HepG2 (cell line): ENCODE data around the gene DHX34. TPM values are rescaled to one million over a fixed set of nuclear protein-coding genes. Genes with fewer than 3 reads are reported as not detected.

Experiments used
- CEBPG ChIP-seq: IDR thresholded peaks from 2 replicates; pipeline ENCODE4 v1.6.1; 2016
- DMAP1 ChIP-seq: IDR thresholded peaks from 2 replicates; pipeline ENCODE4 v1.6.1; 2016
- ERF ChIP-seq: IDR thresholded peaks from 2 replicates; pipeline ENCODE4 v1.6.1; 2018; ENCODE audit warnings: missing biosample characterization, missing genetic modification reagents
- ESRRA ChIP-seq: sonication (generic); formaldehyde crosslinking; IDR thresholded peaks from 2 replicates; pipeline ENCODE4 v1.5.1; 2020; ENCODE audit warnings: mild to moderate bottlenecking, low read depth, missing genetic modification reagents
- FOXC1 ChIP-seq: sonication (generic); formaldehyde crosslinking; IDR thresholded peaks from 2 replicates; pipeline ENCODE4 v1.8.0; 2022; ENCODE audit warnings: mild to moderate bottlenecking, missing genetic modification reagents, borderline replicate concordance
- FOXK1 ChIP-seq: sonication (generic); formaldehyde crosslinking; IDR thresholded peaks from 2 replicates; pipeline ENCODE4 v1.4.0; 2020; ENCODE audit warnings: low read depth, missing genetic modification reagents, borderline replicate concordance
- FOXP4 ChIP-seq: sonication (generic); formaldehyde crosslinking; IDR thresholded peaks from 2 replicates; pipeline ENCODE4 v1.4.0; 2020; ENCODE audit warnings: missing genetic modification reagents
- ISL2 ChIP-seq: sonication (generic); formaldehyde crosslinking; IDR thresholded peaks from 2 replicates; pipeline ENCODE4 v1.5.0; 2020; ENCODE audit warnings: missing genetic modification reagents
- KDM1A ChIP-seq: IDR thresholded peaks from 2 replicates; pipeline ENCODE4 v1.6.1; 2016; ENCODE audit warnings: missing compliant biosample characterization
- NCOA2 ChIP-seq: sonication (generic); formaldehyde crosslinking; IDR thresholded peaks from 2 replicates; pipeline ENCODE4 v1.8.0; 2022; ENCODE audit warnings: inconsistent platforms
- RXRA ChIP-seq: sonication (generic); formaldehyde crosslinking; IDR thresholded peaks from 2 replicates; pipeline ENCODE4 v1.5.1; 2020; ENCODE audit warnings: missing genetic modification reagents
- SAP130 ChIP-seq: IDR thresholded peaks from 2 replicates; pipeline ENCODE4 v1.6.1; 2016; ENCODE audit warnings: low read depth
- STAG1 ChIP-seq: sonication (generic); formaldehyde crosslinking; IDR thresholded peaks from 2 replicates; pipeline ENCODE4 v1.4.0; 2020; ENCODE audit warnings: missing genetic modification reagents
- TAF1 ChIP-seq: sonication (generic); formaldehyde crosslinking; IDR thresholded peaks from 2 replicates; pipeline ENCODE4 v1.4.0; 2020; ENCODE audit warnings: missing genetic modification reagents
- TBP ChIP-seq: sonication (generic); formaldehyde crosslinking; IDR thresholded peaks from 2 replicates; pipeline ENCODE4 v1.5.0; 2020; ENCODE audit warnings: missing genetic modification reagents
- UBTF ChIP-seq: sonication (generic); formaldehyde crosslinking; IDR thresholded peaks from 2 replicates; pipeline ENCODE4 v1.4.0; 2020; ENCODE audit warnings: mild to moderate bottlenecking, missing genetic modification reagents
- ZC3H13 ChIP-seq: sonication (generic); formaldehyde crosslinking; IDR thresholded peaks from 2 replicates; pipeline ENCODE4 v1.8.1; 2023; ENCODE audit warnings: mild to moderate bottlenecking, missing genetic modification reagents, moderate library complexity
- ZNF101 ChIP-seq: sonication (generic); formaldehyde crosslinking; IDR thresholded peaks from 2 replicates; pipeline ENCODE4 v1.4.0; 2020; ENCODE audit warnings: mild to moderate bottlenecking, low read depth, missing genetic modification reagents, borderline replicate concordance
- ZNF17 ChIP-seq: sonication (generic); formaldehyde crosslinking; IDR thresholded peaks from 2 replicates; pipeline ENCODE4 v1.5.0; 2020; ENCODE audit warnings: mild to moderate bottlenecking, missing genetic modification reagents
- ZNF224 ChIP-seq: sonication (generic); formaldehyde crosslinking; IDR thresholded peaks from 2 replicates; pipeline ENCODE4 v1.5.0; 2020; ENCODE audit warnings: mild to moderate bottlenecking, missing genetic modification reagents
- ZNF235 ChIP-seq: sonication (generic); formaldehyde crosslinking; IDR thresholded peaks from 2 replicates; pipeline ENCODE4 v1.8.1; 2023; ENCODE audit warnings: mild to moderate bottlenecking, missing genetic modification reagents, borderline replicate concordance
- ZNF280D ChIP-seq: sonication (generic); formaldehyde crosslinking; IDR thresholded peaks from 2 replicates; pipeline ENCODE4 v1.5.1; 2020; ENCODE audit warnings: mild to moderate bottlenecking, missing genetic modification reagents
- ZNF343 ChIP-seq: sonication (generic); formaldehyde crosslinking; IDR thresholded peaks from 2 replicates; pipeline ENCODE4 v1.4.0; 2020; ENCODE audit warnings: mild to moderate bottlenecking, missing genetic modification reagents
- ZNF562 ChIP-seq: sonication (generic); formaldehyde crosslinking; IDR thresholded peaks from 2 replicates; pipeline ENCODE4 v1.8.0; 2022; ENCODE audit warnings: missing genetic modification reagents, borderline replicate concordance
- polyA plus RNA-seq, 8 experiments: library from polyadenylated mRNA; depleted of rRNA in 3 of 8; stranded (reverse) in 7 of 8; unstranded in 1 of 8; fragments of >200 nt; fragmentation: Illumina TruSeq in 4 of 8; extraction: Trizol in 4 of 8; gene quantifications; 2 replicates each; pipeline versions ENCODE4 v1.2.1 to v1.2.3, GENCODE V29; 2011 to 2016; ENCODE audit warnings: low read depth in 4 of 8, missing spikeins in 1 of 8, mixed read lengths in 1 of 8; ENCODE audit not compliant: insufficient read depth in 1 of 8
- total RNA-seq, 5 experiments: library from RNA; depleted of rRNA; stranded (reverse); fragments of >200 nt; fragmentation: Illumina TruSeq; extraction: Trizol; gene quantifications; 2 replicates each; pipeline ENCODE4 v1.2.3, GENCODE V29; 2016; ENCODE audit warnings: low read depth in 1 of 5
- TF ChIP-seq, protein P1 (sequence below), 2 experiments: fragments of 450-650 bp in 1 of 2; sonication (generic) in 1 of 2; formaldehyde crosslinking; IDR thresholded peaks; 2 replicates each; pipeline versions ENCODE4 v1.5.0 to v1.8.0; 2020 to 2022; ENCODE audit warnings: mild to moderate bottlenecking in 1 of 2, missing genetic modification reagents in 1 of 2

DHX34 gene
- total and polyA plus RNA-seq, 2 of the 13 experiments (the other 11 are each of a cell fraction or from before 2014, with no cell fraction given): 9.2 to 12.0 TPM

- TF ChIP-seq, protein P1, sequence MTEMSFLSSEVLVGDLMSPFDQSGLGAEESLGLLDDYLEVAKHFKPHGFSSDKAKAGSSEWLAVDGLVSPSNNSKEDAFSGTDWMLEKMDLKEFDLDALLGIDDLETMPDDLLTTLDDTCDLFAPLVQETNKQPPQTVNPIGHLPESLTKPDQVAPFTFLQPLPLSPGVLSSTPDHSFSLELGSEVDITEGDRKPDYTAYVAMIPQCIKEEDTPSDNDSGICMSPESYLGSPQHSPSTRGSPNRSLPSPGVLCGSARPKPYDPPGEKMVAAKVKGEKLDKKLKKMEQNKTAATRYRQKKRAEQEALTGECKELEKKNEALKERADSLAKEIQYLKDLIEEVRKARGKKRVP (CRISPR knock-in tag; IDR thresholded peaks at IDR 0.05): peak in 1 of 2 experiments; percentile 81; a peak in 2 of 4 replicates
- TF ChIP-seq UBTF: peak; percentile 53; the same call in 1 of the 2 replicates
- TF ChIP-seq ZNF562: no peak
- peak; percentile 46; the same call in 1 of the 2 replicates for TF ChIP-seq STAG1 (CRISPR knock-in tag)
- TF ChIP-seq ZNF17 (CRISPR knock-in tag): no peak
- peak; percentile 80 for TF ChIP-seq SAP130
- TF ChIP-seq ZNF343 (CRISPR knock-in tag): 0 out of 2 replicates have a peak, but pooled peaks have one; percentile 32
- peak; percentile 31; the same call in 1 of the 2 replicates for TF ChIP-seq FOXK1
- no peak for TF ChIP-seq TBP (CRISPR knock-in tag)
- TF ChIP-seq NCOA2: peak; percentile 55
- TF ChIP-seq ZNF280D (CRISPR knock-in tag): no peak
- no peak for TF ChIP-seq TAF1 (CRISPR knock-in tag)
- no peak for TF ChIP-seq ZNF235 (CRISPR knock-in tag)
- TF ChIP-seq ZNF224: peak; percentile 71; the same call in 1 of the 2 replicates
- TF ChIP-seq KDM1A: peak; percentile 62
- TF ChIP-seq ZNF101 (CRISPR knock-in tag): no peak
- peak; percentile 98 for TF ChIP-seq ZC3H13 (CRISPR knock-in tag)
- 0 out of 2 replicates have a peak, but pooled peaks have one; percentile 32 for TF ChIP-seq ESRRA (CRISPR knock-in tag)
- peak; percentile 78 for TF ChIP-seq CEBPG (CRISPR knock-in tag)
- peak; percentile 61; the same call in 1 of the 2 replicates for TF ChIP-seq ERF (CRISPR knock-in tag)
- peak; percentile 73 for TF ChIP-seq RXRA (CRISPR knock-in tag)
- peak; percentile 51; the same call in 1 of the 2 replicates for TF ChIP-seq ISL2
- peak; percentile 54 for TF ChIP-seq FOXP4 (CRISPR knock-in tag)
- peak; percentile 41; the same call in 1 of the 2 replicates for TF ChIP-seq FOXC1 (CRISPR knock-in tag)
- TF ChIP-seq DMAP1 (CRISPR knock-in tag): peak; percentile 43; the same call in 1 of the 2 replicates
Measured at GRCh38 chr19:47353307-47353712, 4.2 kb downstream of the DHX34 start (continued).
